SW 1271 (cell line): ENCODE measurements around the gene CIT.
A peak's percentile ranks its signal among the peaks of the same experiment; 100 is the strongest.
"Not testable (repeated sequence)": the region's sequence is repeated elsewhere in the genome, so short reads cannot be mapped to it uniquely, and the experiment has no call there.

ENCODE experiments used
- DNase-seq, 2 experiments: peaks; one replicate each; lab custom pipeline; 2025; lab: John Stamatoyannopoulos, UW

Gene CIT, protein sequence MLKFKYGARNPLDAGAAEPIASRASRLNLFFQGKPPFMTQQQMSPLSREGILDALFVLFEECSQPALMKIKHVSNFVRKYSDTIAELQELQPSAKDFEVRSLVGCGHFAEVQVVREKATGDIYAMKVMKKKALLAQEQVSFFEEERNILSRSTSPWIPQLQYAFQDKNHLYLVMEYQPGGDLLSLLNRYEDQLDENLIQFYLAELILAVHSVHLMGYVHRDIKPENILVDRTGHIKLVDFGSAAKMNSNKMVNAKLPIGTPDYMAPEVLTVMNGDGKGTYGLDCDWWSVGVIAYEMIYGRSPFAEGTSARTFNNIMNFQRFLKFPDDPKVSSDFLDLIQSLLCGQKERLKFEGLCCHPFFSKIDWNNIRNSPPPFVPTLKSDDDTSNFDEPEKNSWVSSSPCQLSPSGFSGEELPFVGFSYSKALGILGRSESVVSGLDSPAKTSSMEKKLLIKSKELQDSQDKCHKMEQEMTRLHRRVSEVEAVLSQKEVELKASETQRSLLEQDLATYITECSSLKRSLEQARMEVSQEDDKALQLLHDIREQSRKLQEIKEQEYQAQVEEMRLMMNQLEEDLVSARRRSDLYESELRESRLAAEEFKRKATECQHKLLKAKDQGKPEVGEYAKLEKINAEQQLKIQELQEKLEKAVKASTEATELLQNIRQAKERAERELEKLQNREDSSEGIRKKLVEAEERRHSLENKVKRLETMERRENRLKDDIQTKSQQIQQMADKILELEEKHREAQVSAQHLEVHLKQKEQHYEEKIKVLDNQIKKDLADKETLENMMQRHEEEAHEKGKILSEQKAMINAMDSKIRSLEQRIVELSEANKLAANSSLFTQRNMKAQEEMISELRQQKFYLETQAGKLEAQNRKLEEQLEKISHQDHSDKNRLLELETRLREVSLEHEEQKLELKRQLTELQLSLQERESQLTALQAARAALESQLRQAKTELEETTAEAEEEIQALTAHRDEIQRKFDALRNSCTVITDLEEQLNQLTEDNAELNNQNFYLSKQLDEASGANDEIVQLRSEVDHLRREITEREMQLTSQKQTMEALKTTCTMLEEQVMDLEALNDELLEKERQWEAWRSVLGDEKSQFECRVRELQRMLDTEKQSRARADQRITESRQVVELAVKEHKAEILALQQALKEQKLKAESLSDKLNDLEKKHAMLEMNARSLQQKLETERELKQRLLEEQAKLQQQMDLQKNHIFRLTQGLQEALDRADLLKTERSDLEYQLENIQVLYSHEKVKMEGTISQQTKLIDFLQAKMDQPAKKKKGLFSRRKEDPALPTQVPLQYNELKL (N-terminal part only)

DNA sequence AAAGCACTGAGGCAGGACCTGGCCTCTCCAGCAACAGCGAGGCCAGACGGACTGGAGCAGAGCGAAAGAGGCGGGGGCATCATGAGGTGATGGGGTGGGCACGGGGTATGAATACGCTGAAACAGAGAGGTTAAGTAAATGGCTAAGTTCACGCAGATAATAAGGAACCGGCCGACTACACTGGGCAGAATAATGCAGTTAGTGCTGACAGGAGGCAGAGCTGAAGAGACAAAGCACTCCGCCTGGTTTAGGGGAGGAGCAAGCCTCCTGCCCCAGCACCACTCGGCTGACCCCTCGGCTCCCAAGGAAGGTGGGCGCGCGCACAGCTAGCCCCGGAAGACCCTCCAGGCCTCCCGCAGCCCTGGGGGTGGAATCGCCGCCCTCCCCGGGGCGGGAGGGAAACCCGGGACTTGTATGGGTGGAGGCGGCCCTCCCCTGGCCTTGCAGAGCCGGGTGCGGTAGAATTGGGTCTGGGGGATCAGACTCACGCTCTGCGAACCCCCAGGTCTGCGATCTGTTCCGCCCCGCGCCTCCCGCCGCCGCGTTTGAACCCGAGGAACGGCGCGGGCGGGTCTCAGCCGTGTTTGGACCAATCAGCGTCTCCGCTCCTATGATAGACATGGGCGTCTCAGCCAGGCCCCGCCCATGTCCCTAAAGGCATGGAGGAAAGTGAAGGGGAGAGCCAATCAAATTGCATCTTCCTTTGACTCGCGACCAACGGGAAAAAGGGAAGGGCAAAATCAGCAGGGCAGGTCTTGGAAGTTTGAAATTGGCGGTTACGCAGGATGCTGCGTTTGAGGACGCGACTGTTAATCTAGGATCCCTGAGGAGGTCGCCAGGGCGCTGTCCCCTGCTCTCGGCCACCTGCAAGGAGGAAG lies at the start of gene CIT:
TSS of gene CIT (minus strand) at position 560 of the 878 bp plus-strand sequence. CDS start 1,152 bp downstream, outside the sequence.
- peak; percentile 85 to 97 for DNase-seq

DNA sequence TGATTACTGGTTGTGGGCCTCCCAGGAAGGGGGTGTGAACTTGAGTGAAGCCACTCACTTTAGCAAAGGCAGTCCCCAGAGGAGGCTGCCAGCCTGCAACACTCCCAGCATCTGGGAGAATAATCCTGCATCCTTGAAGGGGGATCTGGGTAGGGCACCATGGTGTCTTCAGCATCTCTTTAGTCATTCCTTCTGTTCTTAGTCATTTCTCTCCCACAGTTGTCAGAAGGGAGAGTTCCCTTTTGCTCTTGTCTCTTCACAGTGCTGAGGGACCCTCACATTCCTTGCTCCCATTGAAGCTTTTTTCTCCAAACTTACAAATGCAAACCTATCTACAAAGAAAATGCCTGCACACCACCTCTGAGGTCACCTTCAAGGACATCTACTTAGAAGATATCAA lies 48.1 kb upstream of the CIT start:
- no peak for DNase-seq

DNA sequence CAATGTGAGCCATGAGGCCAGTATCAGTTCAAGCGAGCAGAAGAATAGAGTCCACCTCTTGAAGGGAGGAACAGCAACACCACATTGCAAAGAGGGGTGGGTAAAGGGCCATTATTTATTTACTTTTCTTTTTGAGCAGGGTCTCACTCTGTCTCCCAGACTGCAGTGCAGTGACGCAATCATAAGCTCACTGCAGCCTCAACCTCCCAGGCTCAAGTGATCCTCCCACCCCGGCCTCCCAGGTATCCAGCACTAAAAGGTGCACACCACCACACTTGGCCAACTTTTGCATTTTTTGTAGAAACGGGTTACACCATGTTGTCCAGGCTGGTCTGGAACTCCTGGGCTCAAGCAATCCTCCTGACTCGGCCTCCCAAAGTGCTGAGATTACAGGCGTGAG lies 42.9 kb upstream of the CIT start:
- DNase-seq, result no peak

DNA sequence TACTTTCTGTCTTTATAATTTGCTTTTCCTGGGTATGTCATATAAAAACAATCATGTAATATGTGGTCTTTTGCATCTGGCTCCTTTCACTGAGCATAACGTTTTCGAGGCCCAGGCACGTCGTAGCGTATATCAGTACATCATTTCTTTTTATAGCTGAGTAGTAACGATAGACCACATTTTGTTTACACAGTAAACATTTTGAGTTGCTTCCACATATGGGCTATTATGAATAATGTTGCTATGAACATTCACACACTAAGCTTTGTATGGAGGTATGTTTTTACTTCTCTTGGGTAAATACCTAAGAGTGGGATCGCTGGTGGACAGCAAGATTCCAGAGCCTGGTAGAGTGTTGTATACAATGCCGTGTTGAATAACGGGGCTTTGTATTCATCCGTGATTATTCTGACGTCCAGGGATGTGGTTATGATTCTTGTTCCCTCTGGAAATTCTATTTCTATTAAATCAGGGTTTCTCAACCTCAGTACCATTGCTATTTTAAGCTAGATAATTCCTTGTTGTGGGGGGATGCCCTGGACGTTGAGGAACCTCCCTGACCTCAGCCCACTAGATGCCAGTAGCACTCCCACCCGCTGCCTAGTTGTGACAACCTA lies 38.9 kb upstream of the CIT start:
- no peak for DNase-seq

DNA sequence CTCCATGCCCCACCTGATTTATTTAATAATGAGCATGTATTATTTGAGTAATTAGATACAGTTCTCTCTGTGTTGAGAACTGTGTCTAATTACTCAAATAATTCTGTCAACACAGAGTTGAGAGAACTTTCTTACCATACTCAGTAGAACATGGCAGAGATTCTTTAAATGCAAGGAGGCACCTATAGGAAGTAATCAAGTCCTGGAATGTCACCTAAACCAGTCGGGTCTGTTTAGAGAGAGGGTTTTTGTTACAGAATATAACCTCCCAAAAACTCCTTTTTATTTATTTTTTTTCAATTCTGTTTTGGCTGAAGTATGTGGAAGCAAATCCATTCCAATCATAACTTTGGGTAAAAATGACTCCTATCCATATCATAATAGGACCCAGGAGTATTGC lies 37.5 kb upstream of the CIT start:
- DNase-seq, result no peak

DNA sequence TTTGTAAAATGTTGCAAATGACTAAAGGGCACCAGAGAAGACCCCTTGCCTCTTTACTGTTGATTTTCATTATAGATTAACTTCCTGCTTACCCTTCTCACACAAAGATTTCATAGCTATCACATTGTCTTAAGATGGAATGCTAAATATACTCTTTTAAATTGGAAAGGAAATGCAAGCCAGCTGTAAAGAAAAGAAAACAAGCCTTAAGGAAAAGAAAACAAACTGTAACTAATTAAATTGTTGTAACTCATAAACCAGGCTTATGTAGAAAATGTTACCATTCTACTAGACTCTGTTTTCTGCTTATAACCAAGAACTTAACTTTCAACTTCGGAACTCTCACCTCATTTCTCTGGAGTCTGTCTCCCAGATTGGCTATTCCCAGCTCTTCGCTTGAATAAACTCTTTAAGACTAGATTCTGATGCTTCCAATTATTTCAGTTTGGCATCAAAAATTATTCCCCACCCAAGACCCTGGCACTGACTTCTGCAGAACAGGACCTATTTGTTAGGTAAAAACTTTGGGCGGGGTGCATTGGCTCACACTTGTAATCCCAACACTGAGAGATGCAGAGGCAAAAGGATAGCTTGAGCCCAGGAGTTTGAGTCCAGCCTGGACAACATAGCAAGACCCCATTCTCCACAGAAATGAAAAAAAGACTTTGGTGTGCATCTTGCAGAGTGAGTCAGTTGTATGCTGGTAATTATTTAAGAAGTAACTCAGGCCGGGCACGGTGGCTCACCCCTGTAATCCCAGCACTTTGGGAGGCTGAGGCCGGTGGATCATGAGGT lies 36.6 kb upstream of the CIT start:
- no peak for DNase-seq

DNA sequence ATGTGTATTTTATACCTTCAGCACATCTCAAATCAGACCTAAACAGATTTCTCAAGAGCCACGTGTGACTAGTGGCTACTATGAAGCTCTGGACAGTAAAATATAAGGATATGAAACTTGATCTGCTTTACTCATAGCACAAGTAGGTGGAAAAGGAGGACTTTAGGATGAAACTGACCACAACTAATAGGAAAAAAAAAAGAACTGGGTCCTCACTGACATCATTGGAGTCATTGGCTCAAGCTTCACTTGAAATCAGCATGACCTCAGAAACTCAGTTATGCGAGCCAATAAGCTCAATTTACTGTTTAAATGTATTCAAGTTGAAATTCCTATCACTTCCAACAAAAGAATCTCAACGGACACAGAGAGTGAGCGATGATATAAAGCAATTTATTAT lies 34.1 kb upstream of the CIT start:
- DNase-seq, result no peak

DNA sequence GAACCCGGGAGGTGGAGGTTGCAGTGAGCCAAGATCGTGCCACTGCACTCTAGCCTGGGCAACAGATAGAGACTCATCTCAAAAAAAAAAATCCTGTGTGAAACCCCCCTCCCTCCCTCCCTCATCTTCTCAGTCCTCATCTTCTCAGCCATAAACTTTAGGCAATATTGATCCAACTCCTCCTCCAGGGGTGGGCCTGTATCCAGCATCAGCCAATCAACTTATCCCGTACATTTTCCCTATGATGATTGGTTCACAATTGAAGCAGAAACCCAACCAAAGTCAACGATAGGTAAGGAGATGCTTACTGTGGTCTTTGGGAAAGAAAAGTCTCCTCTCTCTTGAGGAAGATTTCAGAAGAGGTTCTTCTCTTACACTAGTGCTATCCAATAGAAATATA lies 33.5 kb upstream of the CIT start:
- no peak for DNase-seq

DNA sequence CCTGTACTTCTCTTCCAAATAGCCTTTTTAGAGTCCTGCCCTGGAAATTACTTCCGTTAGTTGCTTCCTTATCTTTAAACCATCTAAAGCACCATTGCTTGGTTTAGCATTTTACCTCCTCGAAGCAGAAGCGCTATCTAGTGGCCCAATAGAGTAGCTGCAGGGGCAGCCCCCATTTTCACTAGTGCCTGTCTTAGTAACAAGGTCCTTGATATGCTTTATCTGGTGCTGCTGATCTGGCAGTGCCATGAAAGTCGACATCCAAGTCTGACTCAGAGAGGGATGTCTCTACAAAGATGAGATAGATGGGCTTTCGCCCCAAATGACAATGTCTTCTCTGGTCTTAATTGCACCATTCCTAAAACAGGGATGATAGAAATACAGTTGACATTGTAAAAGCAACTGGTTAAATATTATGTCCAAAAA lies 25.0 kb upstream of the CIT start:
- DNase-seq, result peak; percentile 23 to 88

DNA sequence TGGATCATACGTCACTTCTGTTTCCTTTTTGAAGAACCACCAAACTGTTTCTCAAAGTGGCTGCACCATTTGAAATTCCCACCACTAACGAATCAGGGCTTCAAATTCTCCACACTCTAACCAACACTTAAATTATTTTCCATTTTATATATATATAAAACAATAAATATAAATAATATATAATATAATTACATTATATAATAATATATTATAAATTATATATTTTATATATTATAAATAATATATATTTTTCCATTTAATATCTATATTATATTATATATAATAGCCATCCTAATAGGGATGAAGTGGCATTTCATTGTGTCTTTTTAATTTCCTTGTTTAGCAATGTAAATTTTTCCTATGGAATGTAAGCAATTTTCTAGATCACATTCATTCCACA lies 24.6 kb upstream of the CIT start:
- DNase-seq, result no peak

DNA sequence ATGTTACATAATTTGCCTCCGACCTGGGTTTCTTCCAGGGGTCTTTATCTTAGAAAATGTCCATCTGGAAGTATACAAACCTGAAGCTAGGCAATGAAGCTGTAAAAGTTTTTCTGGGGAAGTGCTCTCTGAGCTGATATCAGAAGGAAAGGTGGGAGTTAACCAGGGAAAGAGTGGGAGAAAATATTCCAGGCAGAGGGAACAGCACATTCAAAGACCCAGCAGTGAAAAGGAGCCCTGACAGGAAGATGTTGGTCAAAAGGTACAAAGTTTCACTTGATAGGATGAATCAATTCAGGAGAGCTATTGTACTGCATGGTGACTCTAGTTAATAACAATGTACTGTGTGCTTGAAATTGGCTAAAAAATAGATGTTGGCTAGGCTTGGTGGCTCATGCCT lies 17.8 kb upstream of the CIT start:
- DNase-seq, result no peak

DNA sequence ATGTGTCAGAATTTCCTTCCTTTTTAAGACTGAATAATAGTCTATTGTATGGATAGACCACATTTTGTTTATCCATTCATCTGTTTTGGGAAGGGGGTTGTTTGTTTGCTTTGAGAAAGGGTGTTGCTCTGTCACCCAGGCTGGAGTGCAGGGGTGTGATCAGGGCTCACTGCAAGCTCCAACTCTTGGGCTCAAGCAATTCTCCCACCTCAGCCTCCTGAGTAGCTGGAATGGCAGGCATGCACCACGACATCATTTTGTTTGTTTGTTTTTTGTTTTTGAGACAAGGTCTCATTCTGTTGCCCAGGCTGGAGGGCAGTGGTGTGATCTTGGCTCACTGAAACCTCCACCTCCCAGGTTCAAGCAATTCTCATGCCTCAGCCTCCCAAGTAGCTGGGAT lies 15.5 kb upstream of the CIT start:
- not testable (repeated sequence) for DNase-seq

DNA sequence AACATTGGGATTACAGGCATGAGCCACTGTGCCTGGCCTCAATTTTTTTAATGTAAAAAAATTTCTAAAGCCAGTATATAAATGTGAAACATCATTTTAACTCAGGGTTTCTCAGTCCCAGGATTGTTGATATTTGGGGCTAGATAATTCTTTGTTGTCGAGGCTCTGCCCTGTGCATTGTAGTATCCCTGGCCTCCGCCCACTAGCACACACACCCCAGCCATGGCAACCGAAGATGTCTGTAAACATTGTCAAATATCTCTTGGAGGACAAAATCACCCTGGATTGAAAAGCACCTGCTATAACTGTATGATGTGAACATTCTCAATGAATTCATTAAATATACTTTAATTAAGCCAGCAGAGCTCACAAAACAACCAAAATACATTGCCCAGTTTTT lies 8.4 kb upstream of the CIT start:
- DNase-seq, result no peak

DNA sequence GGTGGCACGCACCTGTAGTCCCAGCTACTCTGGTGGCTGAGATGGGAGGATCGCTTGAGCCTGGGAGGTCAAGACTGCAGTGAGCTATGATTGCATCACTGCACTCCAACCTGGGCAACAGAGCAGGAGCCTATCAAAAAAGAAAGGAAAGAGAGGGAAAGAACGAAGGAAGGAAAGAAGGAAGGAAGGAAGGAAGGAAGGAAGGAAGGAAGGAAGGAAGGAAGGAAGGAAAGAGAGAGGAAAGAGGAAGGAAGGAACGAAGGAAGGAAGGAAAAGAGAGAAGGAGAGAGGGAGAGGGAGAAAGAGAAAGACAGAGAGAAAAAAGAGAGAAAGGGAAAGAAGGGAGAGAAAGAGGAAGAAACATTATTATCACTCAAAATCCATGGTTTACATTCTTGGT lies 6.7 kb upstream of the CIT start:
- not testable (repeated sequence) for DNase-seq

DNA sequence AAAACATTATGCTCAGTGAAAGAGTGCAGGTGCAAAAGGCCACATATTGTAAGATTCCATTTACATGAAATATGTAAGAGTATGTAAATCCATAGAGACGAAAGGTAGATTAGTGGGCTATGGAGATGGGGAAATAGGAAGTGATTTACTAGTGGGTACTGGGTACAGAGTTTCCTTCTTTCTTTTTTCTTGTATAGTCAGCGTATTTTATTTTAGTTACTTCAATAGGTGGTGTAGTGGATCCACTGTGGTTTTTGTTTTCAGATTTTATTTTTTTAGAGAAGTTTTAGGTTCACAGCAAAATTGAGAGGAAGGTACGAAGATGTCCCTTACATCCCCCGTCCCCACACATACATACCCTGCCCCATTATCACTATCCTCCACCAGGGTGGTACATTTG lies 6.1 kb upstream of the CIT start:
- DNase-seq, result no peak

DNA sequence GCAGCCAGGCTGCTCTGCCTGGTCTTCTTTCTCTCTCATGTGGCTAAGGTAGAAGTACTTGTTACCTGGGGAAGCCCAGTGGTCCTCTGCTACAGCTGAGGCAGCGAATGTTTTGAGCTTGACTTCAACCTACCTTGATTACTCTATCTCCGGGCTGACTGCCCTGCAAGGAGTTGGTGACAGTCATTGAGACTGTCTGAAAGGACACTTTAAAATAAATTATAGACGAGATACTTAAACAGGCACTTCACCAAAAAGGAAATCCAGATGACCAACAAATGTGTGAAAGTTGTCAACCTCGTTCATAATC lies 474 bp upstream of the CIT start:
- DNase-seq, result no peak

DNA sequence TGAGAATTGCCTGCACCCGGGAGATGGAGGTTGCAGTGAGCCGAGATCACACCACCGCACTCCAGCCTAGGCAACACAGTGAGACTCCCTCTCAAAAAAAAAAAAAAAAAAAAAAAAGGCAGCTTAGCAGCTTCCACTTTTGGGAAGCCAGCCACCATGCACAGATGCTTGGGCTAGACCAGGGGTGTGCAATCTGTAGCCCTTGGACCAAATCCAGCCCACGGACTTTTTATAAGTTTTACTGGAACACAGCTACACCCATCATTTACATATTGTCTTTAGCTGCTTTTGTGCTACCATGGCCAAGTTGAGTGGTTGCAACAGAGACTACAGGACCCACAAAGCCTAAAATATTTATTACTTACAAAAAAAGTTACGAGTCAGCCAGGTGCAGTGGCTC lies 6.7 kb downstream of the CIT start:
- no peak for DNase-seq

DNA sequence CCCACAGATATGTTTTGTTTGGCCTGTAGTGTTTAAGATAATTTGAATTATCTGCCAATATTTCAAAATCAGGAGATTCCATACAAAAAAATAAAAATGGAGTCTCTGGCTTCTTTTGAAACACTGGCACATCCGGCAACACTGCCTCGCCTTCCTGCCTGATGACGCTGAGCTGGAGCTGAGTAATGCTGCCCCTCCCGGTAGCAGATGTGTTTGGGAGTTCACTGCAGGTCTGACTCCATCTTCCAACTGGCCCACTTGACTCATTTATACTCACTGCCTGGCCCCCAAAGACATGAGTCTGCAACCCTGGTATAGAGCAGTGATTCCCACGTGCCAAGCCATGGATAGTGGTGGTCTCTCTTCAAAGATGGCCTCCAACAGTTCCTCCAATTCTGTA lies 7.4 kb downstream of the CIT start:
- DNase-seq, result peak; percentile 64 to 77

DNA sequence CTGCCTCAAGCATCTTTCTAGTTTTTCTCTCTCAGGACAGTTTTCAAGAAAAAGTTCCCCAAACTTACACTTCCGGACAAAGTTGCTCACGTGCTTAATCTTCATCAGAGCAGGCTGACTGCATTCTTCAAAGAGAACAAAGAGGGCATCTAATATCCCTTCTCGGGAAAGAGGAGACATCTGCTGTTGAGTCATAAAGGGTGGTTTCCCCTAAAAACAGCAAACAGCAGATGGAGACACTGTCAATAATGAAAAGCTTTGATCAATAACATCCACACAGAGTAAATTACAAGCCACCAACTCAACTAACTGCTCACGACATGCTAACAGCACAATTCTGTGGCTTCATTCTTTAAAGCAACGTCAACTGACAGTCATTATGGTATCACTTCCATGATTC lies 8.1 kb downstream of the CIT start:
- no peak for DNase-seq

DNA sequence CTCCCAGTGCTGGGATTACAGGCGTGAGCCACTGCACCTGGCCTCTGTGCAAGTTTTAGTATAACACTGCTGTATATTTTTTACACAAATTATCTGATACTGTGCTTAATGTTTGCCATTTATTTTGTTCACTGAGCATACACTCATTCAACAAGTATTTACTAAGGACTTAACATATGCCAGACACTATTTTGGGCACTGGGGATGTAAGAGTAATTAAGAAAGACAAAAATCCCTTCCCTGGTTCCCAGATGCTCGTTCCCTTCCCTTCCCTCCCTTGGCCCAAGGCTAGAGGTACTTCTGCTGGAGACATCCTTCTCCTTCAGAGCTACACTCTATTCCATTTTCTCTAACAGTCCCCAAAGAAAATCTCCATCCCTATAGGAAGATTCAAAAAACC lies 12.5 kb downstream of the CIT start:
- DNase-seq, result no peak
